Fibroblast of lung (primary cell): Measurements from ENCODE around the gene MANEA. TPM values are rescaled to one million over a fixed set of nuclear protein-coding genes. Genes with fewer than 3 reads are reported as not detected.

ENCODE experiments used
- DNase-seq, 2 donors: peaks; one replicate each; pipeline versions ENCODE4 v3.0.0 to v3.0.0-alpha.2; 2010; ENCODE audit warnings: low read depth in 2 of 2
- H2AFZ ChIP-seq: 2 replicates; pipeline ENCODE4 v1.5.1; 2012; ENCODE audit warnings: low read length, control low read depth, inconsistent platforms
- H3K27ac ChIP-seq: 2 replicates; pipeline ENCODE4 v1.5.1; 2011; ENCODE audit warnings: low read length, control low read depth; ENCODE audit not compliant: insufficient read depth
- H3K27me3 ChIP-seq: 2 replicates; pipeline ENCODE4 v1.5.1; 2011; ENCODE audit warnings: mild to moderate bottlenecking, low read length; ENCODE audit not compliant: control insufficient read depth, insufficient read depth
- H3K36me3 ChIP-seq: 2 replicates; pipeline ENCODE4 v1.5.1; 2011; ENCODE audit warnings: low read length; ENCODE audit not compliant: control insufficient read depth, insufficient read depth
- H3K4me1 ChIP-seq: 2 replicates; pipeline ENCODE4 v1.5.1; 2011; ENCODE audit warnings: low read length; ENCODE audit not compliant: control insufficient read depth, insufficient read depth; ENCODE audit errors: extremely low read depth
- H3K4me2 ChIP-seq: 2 replicates; pipeline ENCODE4 v1.5.1; 2011; ENCODE audit warnings: low read length, control low read depth; ENCODE audit not compliant: insufficient read depth; ENCODE audit errors: extremely low read depth
- H3K4me3 ChIP-seq, 4 experiments: fragments of 200-600 bp in 1 of 4; sonication (generic) in 1 of 4; replicated peaks in 1 of 4; 2 replicates each; pipeline ENCODE4 v1.5.1; 2011 to 2016; ENCODE audit warnings: low read length in 4 of 4, low read depth in 3 of 4, mild to moderate bottlenecking in 3 of 4, control low read depth in 2 of 4, inconsistent platforms in 1 of 4, mixed read lengths in 1 of 4; ENCODE audit not compliant: insufficient read depth in 1 of 4; ENCODE audit errors: control extremely low read depth in 1 of 4
- H3K79me2 ChIP-seq: 2 replicates; pipeline ENCODE4 v1.5.1; 2012; ENCODE audit warnings: mild to moderate bottlenecking, low read length, inconsistent platforms; ENCODE audit not compliant: control insufficient read depth, insufficient read depth
- H3K9ac ChIP-seq: 2 replicates; pipeline ENCODE4 v1.5.1; 2011; ENCODE audit warnings: mild to moderate bottlenecking, low read length, control low read depth; ENCODE audit not compliant: insufficient read depth
- H3K9me3 ChIP-seq: 2 replicates; pipeline ENCODE4 v1.5.1; 2012; ENCODE audit warnings: low read depth, low read length; ENCODE audit not compliant: control insufficient read depth, insufficient read depth
- H4K20me1 ChIP-seq: 2 replicates; pipeline ENCODE4 v1.5.1; 2011; ENCODE audit warnings: low read length; ENCODE audit not compliant: control insufficient read depth, insufficient read depth; ENCODE audit errors: extremely low read depth
- EZH2 ChIP-seq: IDR thresholded peaks from 2 replicates; pipeline ENCODE4 v1.5.1; 2012; ENCODE audit warnings: low read length, control low read depth, mild to moderate bottlenecking; ENCODE audit errors: missing control alignments
- polyA plus RNA-seq, 2 donors: library from polyadenylated mRNA; depleted of rRNA in 1 of 2; stranded (reverse) in 1 of 2; unstranded in 1 of 2; fragments of >200 nt; gene quantifications; 2 replicates each; pipeline ENCODE4 v1.2.1, GENCODE V29; 2011 to 2012; ENCODE audit warnings: missing spikeins in 1 of 2
- total RNA-seq: library from RNA; depleted of rRNA; stranded (reverse); fragments of >200 nt; gene quantifications from 2 replicates; pipeline ENCODE4 v1.2.1, GENCODE V29; 2014
- TF ChIP-seq, protein P1 (sequence below), 2 donors: IDR thresholded peaks in 1 of 2; conservative IDR thresholded peaks in 1 of 2; 1 replicate in 1 of 2; 2 replicates in 1 of 2; pipeline ENCODE4 v1.5.1; 2011 to 2012; ENCODE audit warnings: low read length in 2 of 2, control low read depth in 1 of 2, inconsistent platforms in 1 of 2, low read depth in 1 of 2, mild to moderate bottlenecking in 1 of 2

MANEA gene
- total and polyA plus RNA-seq, 2 donors (not counting 1 experiment from before 2014, with no cell fraction given) = 10.9 to 16.8 TPM

DNA sequence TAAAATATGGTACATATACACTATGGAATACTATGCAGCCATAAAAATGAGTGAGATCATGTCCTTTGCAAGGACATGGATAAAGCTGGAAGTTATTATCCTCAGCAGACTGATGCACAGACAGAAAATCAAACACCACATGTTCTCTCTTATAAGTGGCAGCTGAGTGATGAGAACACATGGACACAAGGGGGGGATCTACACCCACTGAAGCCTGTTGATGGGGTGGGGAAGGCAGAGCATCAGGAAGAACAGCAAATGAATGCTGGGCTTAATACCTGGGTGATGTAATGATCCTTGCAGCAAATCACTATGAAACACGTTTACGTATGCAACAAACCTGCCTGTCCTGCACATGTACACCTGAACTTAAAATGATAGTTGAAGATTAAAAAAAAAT, 71.3 kb downstream of the MANEA start:
- Histone ChIP-seq H3K27ac (no peak overlapping the region), H3K27me3 (no peaks in the 10 kb centered on the region), H3K9ac (no peak overlapping the region), H3K4me2 (no peak overlapping the region), H3K4me3 (no peak overlapping the region), H3K79me2 (no peaks in the 10 kb centered on the region), H2AFZ (no peak overlapping the region), H4K20me1 (no peaks in the 10 kb centered on the region), H3K9me3 (no peaks in the 10 kb centered on the region), H3K4me1 (no peaks in the 10 kb centered on the region), H3K36me3 (no peaks in the 10 kb centered on the region)
- DNase-seq = no peak
- TF ChIP-seq, protein P1, sequence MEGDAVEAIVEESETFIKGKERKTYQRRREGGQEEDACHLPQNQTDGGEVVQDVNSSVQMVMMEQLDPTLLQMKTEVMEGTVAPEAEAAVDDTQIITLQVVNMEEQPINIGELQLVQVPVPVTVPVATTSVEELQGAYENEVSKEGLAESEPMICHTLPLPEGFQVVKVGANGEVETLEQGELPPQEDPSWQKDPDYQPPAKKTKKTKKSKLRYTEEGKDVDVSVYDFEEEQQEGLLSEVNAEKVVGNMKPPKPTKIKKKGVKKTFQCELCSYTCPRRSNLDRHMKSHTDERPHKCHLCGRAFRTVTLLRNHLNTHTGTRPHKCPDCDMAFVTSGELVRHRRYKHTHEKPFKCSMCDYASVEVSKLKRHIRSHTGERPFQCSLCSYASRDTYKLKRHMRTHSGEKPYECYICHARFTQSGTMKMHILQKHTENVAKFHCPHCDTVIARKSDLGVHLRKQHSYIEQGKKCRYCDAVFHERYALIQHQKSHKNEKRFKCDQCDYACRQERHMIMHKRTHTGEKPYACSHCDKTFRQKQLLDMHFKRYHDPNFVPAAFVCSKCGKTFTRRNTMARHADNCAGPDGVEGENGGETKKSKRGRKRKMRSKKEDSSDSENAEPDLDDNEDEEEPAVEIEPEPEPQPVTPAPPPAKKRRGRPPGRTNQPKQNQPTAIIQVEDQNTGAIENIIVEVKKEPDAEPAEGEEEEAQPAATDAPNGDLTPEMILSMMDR (conservative IDR thresholded peaks at IDR 0.05 in 1 of 2, IDR thresholded peaks at IDR 0.05 in 1 of 2; ENCODE audit: low read depth in 1 of 2, low read length in 2 of 2) = no peak
- TF ChIP-seq EZH2 = no peak

DNA sequence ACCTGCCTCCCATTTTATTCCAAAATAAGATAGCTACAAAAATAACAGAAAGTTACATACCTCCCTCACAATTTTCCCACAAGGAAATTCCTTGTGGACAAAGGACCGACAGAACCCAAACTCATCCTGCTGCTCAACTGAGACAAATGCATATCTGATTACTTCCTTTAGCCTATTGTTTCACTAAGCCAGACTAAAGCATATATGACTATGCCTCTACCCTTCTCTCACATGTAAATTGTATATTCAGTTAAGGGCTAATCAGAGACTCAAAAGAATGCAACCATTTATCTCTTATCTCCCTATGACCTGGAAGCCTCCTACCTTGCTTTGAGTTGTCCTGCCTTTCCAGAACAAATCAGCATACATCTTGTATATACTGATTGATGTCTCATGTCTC, 72.1 kb downstream of the MANEA start:
- Histone ChIP-seq H3K9ac (no peak overlapping the region), H3K9me3 (no peaks in the 10 kb centered on the region), H4K20me1 (no peaks in the 10 kb centered on the region), H3K4me3 (no peak overlapping the region), H3K27me3 (no peaks in the 10 kb centered on the region), H3K27ac (no peak overlapping the region), H3K4me1 (no peaks in the 10 kb centered on the region), H3K36me3 (no peaks in the 10 kb centered on the region), H3K4me2 (no peak overlapping the region), H3K79me2 (no peaks in the 10 kb centered on the region), H2AFZ (no peak overlapping the region)
- DNase-seq = no peak
- TF ChIP-seq EZH2 = no peak
- TF ChIP-seq, protein P1 (conservative IDR thresholded peaks at IDR 0.05 in 1 of 2, IDR thresholded peaks at IDR 0.05 in 1 of 2; ENCODE audit: low read depth in 1 of 2, low read length in 2 of 2) = no peak

- no peak overlapping the region for H3K4me2 ChIP-seq
- no peaks in the 10 kb centered on the region for H3K79me2 ChIP-seq
- H4K20me1 ChIP-seq = no peaks in the 10 kb centered on the region
- no peaks in the 10 kb centered on the region for H3K27me3 ChIP-seq
- H3K36me3 ChIP-seq = no peaks in the 10 kb centered on the region
- no peak overlapping the region for H3K9ac ChIP-seq
- H3K27ac ChIP-seq = no peak overlapping the region
- no peak overlapping the region for H2AFZ ChIP-seq
- H3K4me1 ChIP-seq = no peaks in the 10 kb centered on the region
- H3K4me3 ChIP-seq = no peak overlapping the region
- TF ChIP-seq EZH2 = no peak
- TF ChIP-seq, protein P1 (conservative IDR thresholded peaks at IDR 0.05 in 1 of 2, IDR thresholded peaks at IDR 0.05 in 1 of 2; ENCODE audit: low read depth in 1 of 2, low read length in 2 of 2) = no peak
- DNase-seq = no peak
- no peaks in the 10 kb centered on the region for H3K9me3 ChIP-seq
Observed at GRCh38 chr6:95654176-95654575, 76.8 kb downstream of the MANEA start.
